Body of pancreas (tissue), 4 donors: ENCODE data around the gene FOLR2.

ENCODE experiments used
- POLR2A ChIP-seq, 3 donors: fragments of 450-650 bp; IDR thresholded peaks; one replicate each; pipeline ENCODE4 v1.6.1; 2016; ENCODE audit warnings: antibody characterized with exemption in 3 of 3, mild to moderate bottlenecking in 2 of 3
- TF ChIP-seq, protein P1 (sequence below), 7 experiments: fragments of 450-650 bp in 4 of 7; fragments of 200-600 bp in 3 of 7; sonication (generic) in 3 of 7; IDR thresholded peaks; one replicate each; pipeline ENCODE4 v1.5.1; 2016 to 2019; ENCODE audit warnings: antibody characterized with exemption in 7 of 7

DNA sequence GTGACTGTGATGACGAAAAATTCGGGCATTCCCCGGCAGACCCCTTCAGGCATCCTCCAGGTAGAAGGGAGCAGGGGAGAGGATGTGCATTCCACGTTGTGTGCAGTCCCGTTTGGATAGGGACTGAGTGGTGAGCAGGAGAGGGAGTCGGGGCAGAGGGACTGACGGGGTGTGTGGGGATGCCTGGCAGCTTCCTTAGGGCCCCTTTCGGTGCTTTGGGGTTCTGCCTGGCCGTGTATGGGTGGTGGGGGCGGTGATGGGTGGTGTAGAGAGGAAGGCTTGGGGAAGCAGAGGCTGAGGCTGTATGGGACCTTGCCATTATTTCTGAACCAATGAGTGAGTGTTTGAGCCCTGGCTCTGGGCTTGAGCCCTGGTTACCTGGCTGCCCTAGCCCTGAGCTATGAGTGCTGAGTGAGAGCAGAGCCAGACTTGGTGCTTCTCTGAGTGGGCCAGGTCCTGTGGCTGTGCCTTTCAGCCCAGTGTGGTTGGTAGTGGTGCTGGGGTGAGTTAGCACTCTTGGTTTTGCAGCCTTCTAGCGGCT is 8.9 kb downstream of the FOLR2 start:
- TF ChIP-seq, protein P1, sequence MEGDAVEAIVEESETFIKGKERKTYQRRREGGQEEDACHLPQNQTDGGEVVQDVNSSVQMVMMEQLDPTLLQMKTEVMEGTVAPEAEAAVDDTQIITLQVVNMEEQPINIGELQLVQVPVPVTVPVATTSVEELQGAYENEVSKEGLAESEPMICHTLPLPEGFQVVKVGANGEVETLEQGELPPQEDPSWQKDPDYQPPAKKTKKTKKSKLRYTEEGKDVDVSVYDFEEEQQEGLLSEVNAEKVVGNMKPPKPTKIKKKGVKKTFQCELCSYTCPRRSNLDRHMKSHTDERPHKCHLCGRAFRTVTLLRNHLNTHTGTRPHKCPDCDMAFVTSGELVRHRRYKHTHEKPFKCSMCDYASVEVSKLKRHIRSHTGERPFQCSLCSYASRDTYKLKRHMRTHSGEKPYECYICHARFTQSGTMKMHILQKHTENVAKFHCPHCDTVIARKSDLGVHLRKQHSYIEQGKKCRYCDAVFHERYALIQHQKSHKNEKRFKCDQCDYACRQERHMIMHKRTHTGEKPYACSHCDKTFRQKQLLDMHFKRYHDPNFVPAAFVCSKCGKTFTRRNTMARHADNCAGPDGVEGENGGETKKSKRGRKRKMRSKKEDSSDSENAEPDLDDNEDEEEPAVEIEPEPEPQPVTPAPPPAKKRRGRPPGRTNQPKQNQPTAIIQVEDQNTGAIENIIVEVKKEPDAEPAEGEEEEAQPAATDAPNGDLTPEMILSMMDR (IDR thresholded peaks at IDR 0.05), result no peak
- no peak for TF ChIP-seq POLR2A (IDR thresholded peaks at IDR 0.05)
